Measurements from ENCODE around the gene ORAI2.
"Not testable (repeated sequence)": the region's sequence is repeated elsewhere in the genome, so short reads cannot be mapped to it uniquely, and the experiment has no call there.

The ORAI2 gene

DNA sequence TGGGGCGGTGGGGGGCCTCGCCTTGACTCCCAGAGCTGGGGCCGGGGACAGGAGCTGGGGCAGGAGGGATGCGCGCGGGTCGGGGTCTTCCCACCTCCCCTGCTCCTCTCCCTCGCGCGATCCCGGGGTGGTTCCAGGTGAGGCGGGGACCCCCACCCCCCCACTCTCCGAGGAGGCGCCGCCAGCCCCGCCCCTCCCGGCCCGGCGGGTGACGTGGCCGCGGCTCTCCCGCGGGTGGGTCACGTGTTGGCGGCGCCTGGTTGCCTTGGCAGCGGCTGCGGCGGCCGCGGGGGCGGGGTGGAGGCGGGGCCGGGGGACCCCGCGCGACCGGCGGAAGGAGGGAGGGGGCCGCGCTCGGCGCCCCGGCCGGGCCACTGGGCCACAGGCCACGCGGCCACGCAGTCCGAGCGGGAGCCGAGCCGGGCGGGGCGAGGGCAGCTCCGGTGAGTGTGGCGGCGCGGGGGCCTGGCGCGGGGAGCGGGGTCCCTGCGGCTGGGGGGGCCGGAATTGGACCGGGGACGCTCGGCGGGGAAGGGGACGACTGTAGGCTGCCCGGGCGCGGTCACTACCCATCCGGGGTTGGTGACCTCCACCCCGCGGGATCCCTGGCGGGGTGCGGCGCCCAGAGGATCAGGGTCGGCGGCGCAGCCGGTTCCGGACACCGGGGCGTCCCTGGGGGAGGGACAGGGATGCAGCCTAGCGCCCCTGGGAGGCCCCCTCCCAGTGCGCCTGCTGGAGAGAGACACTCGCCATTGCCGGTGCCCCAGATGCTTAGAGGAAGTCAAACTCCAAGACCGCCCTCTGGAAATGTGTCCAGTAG is at the start of gene ORAI2:
TSS of gene ORAI2 (plus strand) at position 357 of the 820 bp plus-strand sequence. CDS start 5,382 bp downstream, outside the sequence.
- peak; percentile 89 for DNase-seq

DNA sequence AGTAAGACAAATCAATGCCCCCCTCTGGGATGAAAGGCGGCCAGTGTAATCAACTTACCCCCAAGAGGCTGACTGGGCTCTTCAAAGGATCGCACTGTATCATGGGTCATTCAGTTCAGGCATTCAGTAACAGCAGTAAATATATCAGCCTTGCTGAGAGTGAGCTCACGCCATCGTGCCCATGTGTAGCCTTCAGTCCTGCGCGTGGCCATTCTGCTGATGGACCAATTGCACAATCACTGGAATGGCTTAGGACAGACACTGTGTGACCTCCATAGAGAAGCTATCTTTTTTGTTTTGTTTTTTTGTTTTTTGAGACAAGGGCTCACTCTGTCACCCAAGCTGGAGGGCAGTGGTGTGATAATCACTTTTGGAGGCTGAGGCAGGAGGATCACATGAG is 46.3 kb upstream of the ORAI2 start:
- no peak for DNase-seq

- DNase-seq = no peak
Measured at GRCh38 chr7:102389810-102390209, 43.6 kb upstream of the ORAI2 start.

DNA sequence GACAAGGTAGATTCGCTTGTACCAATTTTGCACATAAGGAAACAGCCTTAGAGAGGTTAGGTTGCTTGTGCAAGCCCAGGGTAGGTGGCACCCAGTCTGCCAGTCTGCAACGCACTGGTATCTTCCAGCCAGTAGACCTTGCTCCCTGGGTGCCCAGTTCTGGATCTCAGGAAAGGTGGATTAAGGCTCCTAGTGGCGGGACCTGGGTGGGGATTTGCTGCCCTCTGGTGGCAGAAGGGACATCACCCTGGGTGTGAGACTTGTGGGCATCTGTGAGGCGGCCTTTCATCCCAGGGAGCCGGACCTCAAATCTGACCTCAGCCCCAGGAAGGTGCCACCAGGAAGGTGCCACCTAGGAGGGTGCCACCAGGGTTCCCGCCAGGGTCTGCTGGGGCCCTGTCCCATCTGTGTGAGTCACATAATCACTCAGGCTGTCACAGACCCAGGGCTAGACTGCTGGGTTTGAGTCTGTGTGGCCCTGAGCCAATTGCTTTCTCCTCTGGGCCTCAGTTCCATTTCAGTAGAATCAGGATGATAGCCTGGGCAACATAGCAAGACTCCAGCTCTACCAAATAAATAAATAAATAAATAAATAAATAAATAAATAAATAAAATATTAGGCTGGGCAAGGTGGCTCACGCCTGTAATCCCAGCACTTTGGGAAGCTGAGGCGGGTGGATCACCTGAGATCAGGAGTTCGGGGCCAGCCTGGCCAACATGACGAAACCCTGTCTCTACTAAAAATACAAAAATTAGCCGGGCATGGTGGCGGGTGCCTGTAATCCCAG is 42.5 kb upstream of the ORAI2 start:
- DNase-seq = peak; percentile 63 to 67

DNA sequence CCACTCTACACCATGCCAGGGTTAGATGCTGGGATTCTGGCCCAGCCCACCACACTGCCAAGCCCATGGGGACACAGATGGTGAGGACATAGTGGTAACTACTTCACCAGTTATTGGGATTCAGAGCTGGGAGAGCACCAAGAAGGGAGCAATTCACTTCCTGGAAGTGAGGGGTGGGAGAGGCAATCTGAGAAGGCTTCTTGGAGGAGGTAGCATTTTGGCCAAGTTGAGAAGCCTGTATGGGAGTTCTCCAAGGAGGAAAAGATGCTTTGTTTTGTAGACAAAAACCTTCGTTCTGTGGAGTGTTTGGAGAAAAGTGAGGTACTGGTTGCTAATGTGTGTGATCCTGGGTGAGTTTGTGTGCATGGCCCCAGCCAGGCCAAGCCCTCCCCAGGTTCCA is 41.0 kb upstream of the ORAI2 start:
- DNase-seq = no peak

GRCh38 chr7:102393467-102393866 is 39.9 kb upstream of the ORAI2 start:
- no peak for DNase-seq

DNA sequence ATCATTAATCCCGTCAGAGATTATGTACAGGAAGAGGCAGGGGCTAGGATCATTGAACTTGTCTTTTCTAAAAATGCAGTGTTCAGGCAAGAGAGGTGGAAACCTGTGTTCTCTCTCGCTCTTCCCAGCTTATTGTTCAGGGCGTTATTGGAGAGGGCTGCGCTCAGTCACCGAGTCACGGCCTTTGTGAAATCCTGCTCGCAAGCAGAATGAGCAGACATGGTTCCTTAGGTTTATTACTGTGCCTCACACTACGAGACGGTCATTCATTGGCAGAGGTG is 37.8 kb upstream of the ORAI2 start:
- DNase-seq = no peak

DNA sequence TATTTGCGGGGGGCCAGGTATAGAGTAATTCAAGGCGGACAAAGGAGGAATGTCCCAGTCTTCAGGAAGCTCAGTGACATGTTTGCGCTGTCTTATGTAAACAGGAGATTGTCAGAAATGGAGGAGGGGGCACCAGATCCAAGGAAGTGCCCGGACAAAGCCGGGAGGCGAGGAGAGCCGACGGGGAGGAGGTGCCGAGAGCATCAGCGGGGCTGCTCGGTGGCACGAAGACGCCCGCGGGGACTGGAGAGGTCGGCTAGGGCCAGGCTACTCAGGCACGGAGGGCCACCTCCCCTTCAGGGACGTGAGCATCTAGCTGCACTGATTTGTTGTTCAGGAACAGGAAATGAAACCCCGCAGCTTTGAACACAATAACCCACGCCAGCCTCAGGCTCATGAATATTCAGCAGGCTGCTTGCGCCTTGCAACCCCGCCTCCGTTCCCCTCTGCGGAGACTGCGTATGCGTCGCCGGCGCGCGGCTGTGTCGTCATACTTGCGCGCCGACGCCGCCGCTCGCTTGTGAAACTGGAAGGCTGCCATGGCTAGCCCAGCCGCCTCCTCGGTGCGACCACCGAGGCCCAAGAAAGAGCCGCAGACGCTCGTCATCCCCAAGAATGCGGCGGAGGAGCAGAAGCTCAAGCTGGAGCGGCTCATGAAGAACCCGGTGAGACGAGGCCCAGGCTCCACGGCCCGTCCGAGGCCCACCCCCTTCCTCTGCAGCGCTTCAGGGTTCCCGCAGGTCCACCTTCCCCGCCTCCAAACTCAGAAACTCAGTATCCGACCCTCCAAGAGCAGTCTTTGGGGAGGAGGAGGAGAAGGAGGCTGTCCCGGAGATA is 37.3 kb upstream of the ORAI2 start, which contains the start of gene PRKRIP1:
TSS of gene PRKRIP1 (plus strand) at position 491 of the 837 bp plus-strand sequence. CDS start at position 540, 49 bp downstream.
- DNase-seq = peak; percentile 78 to 84

- DNase-seq = no peak
Measured at GRCh38 chr7:102396710-102397019, 36.7 kb upstream of the ORAI2 start.

GRCh38 chr7:102398543-102398942 is 34.8 kb upstream of the ORAI2 start:
- no peak for DNase-seq

- DNase-seq = no peak
Measured at GRCh38 chr7:102400360-102400759, 33.0 kb upstream of the ORAI2 start.

DNA sequence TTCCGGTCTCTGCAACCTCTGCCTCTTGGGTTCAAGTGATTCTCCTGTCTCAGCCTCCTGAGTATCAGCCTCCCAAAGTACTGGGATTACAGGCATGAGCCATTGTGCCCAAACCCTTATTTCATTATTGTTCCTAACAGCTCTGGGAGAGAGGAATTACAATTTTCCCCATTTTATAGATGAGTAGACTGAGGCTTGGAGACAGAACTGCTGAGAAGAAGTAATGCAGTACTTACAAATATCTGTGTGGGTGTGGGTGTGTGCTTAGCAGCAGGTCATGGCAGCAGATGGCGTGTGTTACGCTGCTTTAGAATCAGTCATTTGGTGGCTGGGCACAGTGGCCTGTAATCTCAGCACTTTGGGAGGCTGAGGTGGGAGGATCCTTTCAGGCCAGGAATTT is 29.8 kb upstream of the ORAI2 start:
- no peak for DNase-seq

GRCh38 chr7:102404005-102404861 is 29.1 kb upstream of the ORAI2 start:
- DNase-seq = peak; percentile 30 to 51

DNA sequence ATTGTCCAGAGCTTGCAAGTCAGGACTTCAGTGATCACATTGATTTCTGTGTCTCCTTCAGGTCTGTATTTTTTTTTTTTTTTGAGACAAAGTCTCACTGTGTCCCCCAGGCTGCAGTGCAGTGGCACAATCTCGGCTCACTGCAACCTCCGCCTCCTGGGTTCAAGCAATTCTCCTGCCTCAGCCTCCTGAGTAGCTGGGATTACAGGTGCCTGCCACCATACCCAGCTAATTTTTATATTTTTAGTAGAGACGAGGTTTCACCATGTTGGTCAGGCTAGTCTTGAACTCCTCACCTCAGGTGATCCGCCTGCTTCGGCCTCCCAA is 28.6 kb upstream of the ORAI2 start:
- DNase-seq = not testable (repeated sequence)

DNA sequence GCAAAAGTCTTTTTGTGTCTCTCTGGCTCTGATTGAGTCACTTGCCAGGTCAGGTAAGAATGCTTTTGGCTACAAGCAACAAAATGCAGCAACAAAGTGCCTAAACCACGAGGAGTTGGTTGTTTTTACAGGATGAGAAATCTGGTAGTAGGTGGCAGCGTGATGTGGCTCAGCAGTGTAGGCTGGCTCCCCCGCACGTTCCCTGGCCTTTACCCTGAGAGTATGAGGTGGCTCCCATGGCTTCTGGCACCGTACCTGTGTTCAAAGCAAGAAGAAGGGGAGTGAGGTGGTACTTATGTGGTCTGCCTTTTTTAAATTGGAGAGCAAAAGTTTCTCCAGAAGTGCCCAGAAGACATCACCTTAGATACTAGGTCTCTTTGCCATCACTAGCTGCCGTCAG is 25.5 kb upstream of the ORAI2 start:
- DNase-seq = no peak

GRCh38 chr7:102408530-102408929 is 24.8 kb upstream of the ORAI2 start:
- not testable (repeated sequence) for DNase-seq

DNA sequence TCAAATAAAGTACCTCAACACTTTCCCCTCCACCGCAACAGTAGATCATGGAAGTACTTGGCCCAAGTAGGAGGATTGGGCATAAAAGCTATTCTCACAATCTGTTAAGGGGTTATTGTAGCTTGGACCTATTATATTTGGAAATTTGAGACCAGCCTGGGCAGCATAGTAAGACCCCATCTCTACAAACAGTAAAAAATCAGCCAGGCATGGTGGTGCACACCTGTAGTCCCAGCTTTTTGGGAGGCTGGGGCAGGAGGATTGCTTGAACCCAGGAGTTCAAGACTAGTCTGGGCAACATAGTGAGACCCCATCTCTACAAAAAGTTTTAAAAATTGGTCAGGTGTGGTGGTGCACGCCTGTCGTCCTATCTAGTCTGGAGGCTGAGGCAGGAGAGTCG is 24.0 kb upstream of the ORAI2 start:
- DNase-seq = no peak

GRCh38 chr7:102410123-102410522 is 23.3 kb upstream of the ORAI2 start:
- DNase-seq = no peak

GRCh38 chr7:102410918-102411317 is 22.5 kb upstream of the ORAI2 start:
- DNase-seq = no peak

- peak; percentile 25 to 47 for DNase-seq
Measured at GRCh38 chr7:102412548-102412947, 20.8 kb upstream of the ORAI2 start.

DNA sequence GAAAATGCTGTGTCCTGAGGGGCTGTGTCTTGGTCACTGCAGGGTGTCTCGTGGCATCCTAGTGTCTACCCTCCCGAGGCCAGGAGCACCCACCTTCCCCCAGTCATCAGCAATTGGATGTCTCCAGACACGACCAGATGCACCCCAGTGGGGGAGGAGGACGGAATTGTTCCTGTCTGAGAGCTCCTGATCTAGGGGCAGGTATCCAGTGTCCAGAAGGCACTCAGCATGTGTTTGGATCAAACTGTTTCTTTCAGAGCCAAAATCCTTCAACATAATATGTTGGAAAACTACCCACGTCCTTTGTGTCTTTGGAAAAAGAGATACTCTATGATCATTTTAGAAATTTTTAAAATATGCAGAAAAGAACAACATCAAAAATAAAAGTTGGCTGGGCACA is 20.3 kb upstream of the ORAI2 start:
- no peak for DNase-seq

DNA sequence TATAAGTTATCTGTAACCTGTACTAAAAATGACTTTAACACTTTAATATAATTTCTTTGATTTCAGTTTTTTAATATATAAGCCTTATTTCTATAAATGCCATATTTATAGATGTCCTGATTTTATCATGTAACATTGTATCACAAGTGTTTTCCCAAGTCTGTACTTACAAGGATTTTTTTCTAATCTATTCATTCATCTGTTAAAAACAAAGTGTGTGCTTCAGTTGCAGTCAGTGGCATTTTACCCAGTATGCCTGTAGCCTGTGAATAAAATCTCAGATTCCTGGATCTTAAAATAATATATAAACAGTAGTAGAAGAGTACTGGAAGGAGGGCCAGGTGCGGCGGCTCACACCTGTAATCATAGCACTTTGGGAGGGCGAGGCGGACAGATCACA is 19.8 kb upstream of the ORAI2 start:
- no peak for DNase-seq
